GM19324 (cell line): Measurements from ENCODE around the gene ACOT11.

Experiments used
- ATAC-seq: cut with Tn5 transposase; IDR thresholded peaks from one replicate; pipeline ENCODE4 v1.9.1; 2021; ENCODE audit warnings: mild to moderate bottlenecking, moderate library complexity; ENCODE audit not compliant: unreplicated experiment, low FRiP score

Gene ACOT11

DNA sequence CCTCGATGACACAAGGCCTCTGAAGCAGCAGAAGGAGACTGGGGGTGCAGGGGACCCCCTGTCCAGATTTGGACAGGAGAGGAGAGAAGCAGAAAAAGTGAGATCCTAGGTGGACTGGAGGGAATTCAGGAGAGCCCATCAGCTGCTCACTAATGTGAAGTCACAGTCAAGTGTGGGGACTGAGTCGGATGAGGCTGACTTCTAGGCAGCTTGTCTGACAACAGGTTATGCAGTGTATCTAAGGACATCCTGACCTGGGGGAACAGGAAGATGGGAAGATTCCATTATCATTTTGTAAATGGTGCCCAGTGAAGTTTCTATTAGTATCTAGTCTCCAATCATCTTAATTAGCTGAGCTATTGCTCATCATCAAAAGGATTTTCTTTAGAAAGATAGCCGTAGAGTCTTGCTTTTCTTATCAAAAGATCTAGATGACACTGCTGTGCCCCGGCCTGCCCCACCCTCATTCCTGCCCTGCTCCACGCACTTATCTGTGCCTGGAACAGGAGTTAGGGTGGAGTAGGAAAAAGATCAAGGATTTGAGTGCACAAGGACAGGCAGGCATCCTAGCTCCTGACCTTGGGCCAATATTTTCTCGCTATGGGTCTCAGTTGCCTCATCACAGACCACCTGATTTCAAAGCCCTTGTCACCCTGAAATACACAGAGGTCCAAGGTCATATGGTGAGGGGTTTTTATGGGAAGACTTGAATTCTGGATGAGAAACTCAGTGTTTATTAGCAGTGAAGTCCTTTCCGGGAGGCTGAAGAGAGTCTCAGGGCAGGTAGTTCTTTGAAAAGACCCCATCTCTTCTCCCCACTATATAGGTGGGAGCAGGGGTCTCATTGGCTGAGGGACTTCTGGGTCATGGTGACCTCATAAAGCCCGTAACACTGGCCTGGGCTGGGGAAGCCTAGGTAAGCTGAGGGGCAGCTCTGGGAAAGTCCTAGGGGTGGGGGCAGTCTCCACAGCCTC is 93.1 kb downstream of the ACOT11 start, which contains the start of gene MROH7:
Gene MROH7 (plus strand): TSS at position 924 of the 974 bp plus-strand sequence. CDS start 11,141 bp downstream, outside the sequence.
- ATAC-seq = no peak

- ATAC-seq = no peak
Measured at GRCh38 chr1:54643736-54644135, 95.7 kb downstream of the ACOT11 start.

GRCh38 chr1:54645806-54646676 is 98.0 kb downstream of the ACOT11 start:
- no peak for ATAC-seq

- no peak for ATAC-seq
Measured at GRCh38 chr1:54649130-54649898, 101.3 kb downstream of the ACOT11 start.

- no peak for ATAC-seq
Measured at GRCh38 chr1:54649921-54650320, 101.9 kb downstream of the ACOT11 start.

DNA sequence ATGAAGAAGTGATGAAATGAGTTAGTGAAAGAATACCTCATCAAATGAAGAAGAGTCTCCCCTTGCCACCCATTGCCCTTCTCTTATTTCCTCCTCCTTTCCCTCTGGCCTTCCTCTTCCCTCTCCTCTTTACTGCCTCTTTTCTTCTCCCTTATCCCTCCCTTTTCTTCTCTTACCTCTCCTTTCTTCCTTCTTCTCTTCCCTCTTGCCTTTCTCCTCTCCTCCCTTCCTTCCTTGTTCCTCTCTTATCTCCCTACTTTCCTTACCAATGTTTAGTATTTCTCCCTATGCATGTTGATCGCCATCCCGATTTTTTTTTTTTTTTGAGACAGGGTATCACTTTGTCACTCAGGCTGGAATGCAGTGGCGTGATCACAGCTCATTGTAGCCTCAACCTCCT is 102.4 kb downstream of the ACOT11 start:
- no peak for ATAC-seq

GRCh38 chr1:54651608-54652007 is 103.6 kb downstream of the ACOT11 start:
- no peak for ATAC-seq

GRCh38 chr1:54652168-54652567 is 104.1 kb downstream of the ACOT11 start:
- no peak for ATAC-seq

DNA sequence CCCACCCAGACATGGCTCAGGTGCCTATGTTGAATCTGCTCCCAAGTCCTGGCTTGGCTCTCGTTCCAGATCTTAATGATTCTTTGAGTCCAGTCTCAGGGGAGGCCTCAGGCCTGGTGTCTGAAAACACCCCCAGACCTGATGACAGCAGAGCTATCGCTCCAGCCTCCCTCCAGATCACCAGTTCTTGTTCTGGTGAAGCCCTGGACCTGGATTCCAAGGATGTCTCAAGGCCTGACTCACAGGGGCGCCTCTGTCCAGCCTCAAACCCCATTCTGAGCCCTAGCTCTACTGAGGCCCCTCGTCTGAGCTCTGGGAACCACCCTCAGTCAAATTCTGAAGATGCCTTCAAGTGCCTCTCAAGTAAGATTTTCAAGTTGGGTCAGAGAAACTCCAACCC is 105.0 kb downstream of the ACOT11 start:
- no peak for ATAC-seq

DNA sequence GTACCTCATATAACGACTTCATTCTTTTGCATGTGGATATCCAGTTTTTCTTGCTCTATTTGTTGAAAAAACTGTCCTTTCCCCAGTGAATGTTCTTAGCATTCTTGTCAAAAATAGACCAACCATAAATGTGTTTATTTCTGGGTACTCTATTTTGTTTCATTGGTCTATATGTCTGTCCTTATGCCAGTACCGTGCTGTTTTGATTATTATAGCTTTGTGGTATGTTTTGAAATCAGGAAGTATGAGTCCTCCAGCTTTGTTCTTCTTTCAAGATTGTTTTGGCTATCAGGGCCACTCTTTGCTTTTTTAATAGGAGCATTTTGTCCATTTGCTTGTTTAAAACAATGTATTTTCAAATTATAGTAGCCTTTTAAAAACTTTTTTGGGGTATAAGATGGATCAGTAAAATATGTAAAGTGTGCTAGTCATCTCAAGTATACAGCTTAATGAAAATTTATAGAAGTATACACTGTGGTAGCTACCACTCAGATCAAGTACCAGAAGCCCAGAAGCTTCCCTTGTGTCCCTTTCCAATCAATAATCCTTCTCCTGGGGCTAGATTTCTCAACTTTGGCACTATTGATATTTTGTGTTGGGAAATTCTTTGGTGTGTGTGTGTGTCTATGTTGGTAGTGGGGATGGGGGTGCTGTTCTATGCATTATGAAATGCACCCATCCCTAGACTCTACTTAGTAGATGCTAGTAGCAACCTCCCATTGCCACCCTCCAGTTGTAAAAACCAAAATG is 110.3 kb downstream of the ACOT11 start:
- ATAC-seq = no peak
